DOHH2 (cell line): ENCODE data around the gene CENPU.
A peak's percentile ranks its signal among the peaks of the same experiment; 100 is the strongest.
"Not testable (repeated sequence)": the region's sequence is repeated elsewhere in the genome, so short reads cannot be mapped to it uniquely, and the experiment has no call there.

Source experiments
- H3F3A ChIP-seq: fragments of 200-600 bp; sonication (generic), shearing (Covaris generic); 2 replicates; pipeline ENCODE4 v1.6.0; 2016; ENCODE audit warnings: antibody characterized with exemption, mild to moderate bottlenecking; ENCODE audit not compliant: control insufficient read depth, insufficient read depth
- H3K27ac ChIP-seq: fragments of 200-600 bp; sonication (generic); 2 replicates; pipeline ENCODE4 v1.5.1; 2014; ENCODE audit warnings: low read depth, mild to moderate bottlenecking, low read length, moderate library complexity
- H3K27me3 ChIP-seq: fragments of 200-600 bp; sonication (generic); 2 replicates; pipeline ENCODE4 v1.6.1; 2014; ENCODE audit warnings: mild to moderate bottlenecking, low read length, mixed read lengths; ENCODE audit not compliant: control insufficient read depth
- H3K36me3 ChIP-seq: fragments of 200-600 bp; sonication (generic); 2 replicates; pipeline ENCODE4 v1.6.1; 2014; ENCODE audit warnings: mild to moderate bottlenecking, low read length, moderate library complexity, mixed read lengths; ENCODE audit not compliant: control insufficient read depth
- H3K4me1 ChIP-seq: fragments of 200-600 bp; sonication (generic); 2 replicates; pipeline ENCODE4 v1.6.1; 2014; ENCODE audit warnings: mild to moderate bottlenecking, low read length, mixed read lengths; ENCODE audit not compliant: control insufficient read depth
- H3K4me2 ChIP-seq: fragments of 200-600 bp; sonication (generic); 2 replicates; pipeline ENCODE4 v1.6.0; 2014; ENCODE audit warnings: mild to moderate bottlenecking, low read length, moderate library complexity
- H3K4me3 ChIP-seq: fragments of 200-600 bp; sonication (generic); 2 replicates; pipeline ENCODE4 v1.5.1; 2014; ENCODE audit warnings: mild to moderate bottlenecking, low read length, mixed read lengths
- H3K79me2 ChIP-seq: fragments of 200-600 bp; sonication (generic); 2 replicates; pipeline ENCODE4 v1.6.1; 2014; ENCODE audit warnings: mild to moderate bottlenecking, low read length, mixed read lengths; ENCODE audit not compliant: control insufficient read depth
- H3K9me2 ChIP-seq: fragments of 200-600 bp; sonication (generic); replicated peaks from 2 replicates; pipeline ENCODE4 v1.6.1; 2014; ENCODE audit warnings: mild to moderate bottlenecking, low read length, mixed read lengths; ENCODE audit not compliant: control insufficient read depth
- H3K9me3 ChIP-seq: fragments of 200-600 bp; sonication (generic); 2 replicates; pipeline ENCODE4 v1.6.1; 2014; ENCODE audit warnings: antibody characterized with exemption, low read length, mixed read lengths; ENCODE audit not compliant: control insufficient read depth, insufficient read depth
- H4K20me1 ChIP-seq: fragments of 200-600 bp; sonication (generic); 2 replicates; pipeline ENCODE4 v1.6.0; 2014; ENCODE audit warnings: low read depth, mild to moderate bottlenecking, antibody characterized with exemption, low read length, moderate library complexity; ENCODE audit not compliant: control insufficient read depth, insufficient read depth
- EZH2phosphoT487 ChIP-seq: fragments of 200-600 bp; sonication (generic); IDR thresholded peaks from 2 replicates; pipeline ENCODE4 v1.6.1; 2017; ENCODE audit warnings: borderline replicate concordance, mild to moderate bottlenecking, antibody characterized with exemption, low read length, moderate library complexity, mixed read lengths
- TF ChIP-seq, protein P1 (sequence below): fragments of 200-600 bp; sonication (generic); IDR thresholded peaks from one replicate; pipeline ENCODE4 v1.5.1; 2014; ENCODE audit warnings: antibody characterized with exemption, mild to moderate bottlenecking, low read depth, low read length; ENCODE audit not compliant: poor library complexity, severe bottlenecking

CENPU gene, protein sequence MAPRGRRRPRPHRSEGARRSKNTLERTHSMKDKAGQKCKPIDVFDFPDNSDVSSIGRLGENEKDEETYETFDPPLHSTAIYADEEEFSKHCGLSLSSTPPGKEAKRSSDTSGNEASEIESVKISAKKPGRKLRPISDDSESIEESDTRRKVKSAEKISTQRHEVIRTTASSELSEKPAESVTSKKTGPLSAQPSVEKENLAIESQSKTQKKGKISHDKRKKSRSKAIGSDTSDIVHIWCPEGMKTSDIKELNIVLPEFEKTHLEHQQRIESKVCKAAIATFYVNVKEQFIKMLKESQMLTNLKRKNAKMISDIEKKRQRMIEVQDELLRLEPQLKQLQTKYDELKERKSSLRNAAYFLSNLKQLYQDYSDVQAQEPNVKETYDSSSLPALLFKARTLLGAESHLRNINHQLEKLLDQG

DNA sequence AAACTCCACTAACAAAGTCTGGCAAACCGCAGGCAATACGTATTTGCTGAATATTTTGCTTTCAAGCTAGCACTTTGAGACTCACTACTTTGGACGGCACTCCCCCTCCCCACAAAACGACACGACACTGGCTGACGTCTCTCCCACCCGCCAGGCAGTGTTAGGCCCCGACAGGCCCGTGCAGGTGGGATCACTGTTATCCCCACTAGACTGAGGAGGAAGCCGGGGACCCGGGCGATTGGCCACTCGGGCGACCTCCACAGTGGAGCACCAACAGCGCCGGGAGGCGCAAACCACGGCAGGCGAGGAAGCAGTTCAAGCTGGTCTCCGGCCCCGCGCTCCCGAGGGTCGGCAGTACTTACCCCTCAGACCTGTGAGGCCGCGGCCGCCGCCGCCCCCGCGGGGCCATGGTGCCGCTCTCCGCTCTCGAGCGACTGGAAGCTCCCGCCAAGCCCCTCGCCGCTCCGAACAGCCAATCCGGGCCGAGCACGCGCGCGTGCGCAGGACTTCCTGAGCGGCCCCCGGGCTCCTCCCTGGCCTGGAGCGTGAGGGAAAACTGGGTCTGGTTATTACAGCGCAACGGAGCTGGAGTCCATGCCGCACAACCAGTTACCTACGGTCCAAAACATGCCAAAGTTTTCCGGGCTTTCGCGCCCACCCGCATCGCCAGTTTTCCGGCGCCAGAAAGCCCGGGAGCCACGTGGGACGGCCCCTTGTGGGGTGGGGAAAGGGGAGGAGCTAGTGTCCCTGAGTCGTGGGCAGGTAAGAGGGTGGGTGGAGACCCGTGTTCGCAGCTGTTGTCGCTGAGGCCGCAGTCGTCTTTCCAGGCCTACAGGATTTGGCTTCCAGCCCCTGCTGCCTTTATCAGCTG lies at the start of gene CENPU:
Gene CENPU, minus strand, starts transcription at position 443 of the 871 bp plus-strand sequence. Its CDS starts 34 bp downstream, at position 409.
- TF ChIP-seq, protein P1, sequence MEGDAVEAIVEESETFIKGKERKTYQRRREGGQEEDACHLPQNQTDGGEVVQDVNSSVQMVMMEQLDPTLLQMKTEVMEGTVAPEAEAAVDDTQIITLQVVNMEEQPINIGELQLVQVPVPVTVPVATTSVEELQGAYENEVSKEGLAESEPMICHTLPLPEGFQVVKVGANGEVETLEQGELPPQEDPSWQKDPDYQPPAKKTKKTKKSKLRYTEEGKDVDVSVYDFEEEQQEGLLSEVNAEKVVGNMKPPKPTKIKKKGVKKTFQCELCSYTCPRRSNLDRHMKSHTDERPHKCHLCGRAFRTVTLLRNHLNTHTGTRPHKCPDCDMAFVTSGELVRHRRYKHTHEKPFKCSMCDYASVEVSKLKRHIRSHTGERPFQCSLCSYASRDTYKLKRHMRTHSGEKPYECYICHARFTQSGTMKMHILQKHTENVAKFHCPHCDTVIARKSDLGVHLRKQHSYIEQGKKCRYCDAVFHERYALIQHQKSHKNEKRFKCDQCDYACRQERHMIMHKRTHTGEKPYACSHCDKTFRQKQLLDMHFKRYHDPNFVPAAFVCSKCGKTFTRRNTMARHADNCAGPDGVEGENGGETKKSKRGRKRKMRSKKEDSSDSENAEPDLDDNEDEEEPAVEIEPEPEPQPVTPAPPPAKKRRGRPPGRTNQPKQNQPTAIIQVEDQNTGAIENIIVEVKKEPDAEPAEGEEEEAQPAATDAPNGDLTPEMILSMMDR: no peak
- TF ChIP-seq EZH2phosphoT487: no peak
- peaks cover 46% of the 10 kb centered on the region for H3K36me3 ChIP-seq

DNA sequence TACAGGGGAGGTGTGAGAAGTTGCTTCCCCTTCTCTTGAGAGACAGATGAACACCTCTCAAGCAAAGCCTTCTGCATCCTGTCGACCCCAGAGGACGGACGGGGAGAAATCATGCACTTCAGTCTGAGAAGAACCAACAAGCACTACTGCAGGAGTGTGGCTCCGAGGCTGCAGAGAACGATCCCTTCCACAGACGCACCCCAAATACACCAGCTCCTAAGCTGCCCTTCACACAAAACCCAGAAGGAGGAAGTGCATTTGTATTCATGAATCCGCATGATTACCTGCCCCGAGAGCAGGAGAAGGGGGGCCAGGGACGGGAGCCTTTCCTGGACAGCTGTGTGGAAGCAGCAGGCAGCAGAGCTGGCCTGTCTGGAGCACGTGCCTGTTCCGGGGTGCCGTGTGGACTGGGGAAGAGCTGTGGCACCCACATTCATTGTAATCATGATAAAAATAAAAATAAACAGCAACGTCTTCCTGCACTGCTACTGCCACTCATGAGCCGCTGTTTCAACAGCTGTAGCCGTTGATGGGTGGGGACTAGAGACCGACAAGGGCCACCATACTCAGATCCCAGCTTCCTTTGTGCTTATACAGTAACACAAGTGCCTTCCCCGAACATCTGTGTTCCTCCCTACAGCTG lies 49.0 kb upstream of the CENPU start:
- H3K9me3 ChIP-seq: no peaks in the 10 kb centered on the region
- no peaks in the 10 kb centered on the region for H3K79me2 ChIP-seq
- no peak overlapping the region for H3K4me3 ChIP-seq
- H3K36me3 ChIP-seq: peaks cover 14% of the 10 kb centered on the region; the same call in 1 of the 2 replicates
- H3K9me2 ChIP-seq: no peaks in the 10 kb centered on the region
- no peaks in the 10 kb centered on the region for H3K4me1 ChIP-seq
- H3K27ac ChIP-seq: no peak overlapping the region
- TF ChIP-seq, protein P1: no peak
- no peak for TF ChIP-seq EZH2phosphoT487
- no peak overlapping the region for H3K4me2 ChIP-seq
- H4K20me1 ChIP-seq: no peaks in the 10 kb centered on the region
- no peaks in the 10 kb centered on the region for H3K27me3 ChIP-seq
- no peaks in the 10 kb centered on the region for H3F3A ChIP-seq

More for the DNA sequence above, at the start of gene CENPU:
- Histone ChIP-seq H3F3A (no peaks in the 10 kb centered on the region), H3K27me3 (no peaks in the 10 kb centered on the region), H4K20me1 (peaks cover 16% of the 10 kb centered on the region; the same call in 1 of the 2 replicates), H3K4me2 (peak within 1 kb of the TSS; percentile 85), H3K9me2 (no peaks in the 10 kb centered on the region), H3K27ac (peak within 1 kb of the TSS; percentile 67), H3K4me1 (peaks cover 32% of the 10 kb centered on the region), H3K9me3 (no peaks in the 10 kb centered on the region), H3K4me3 (peak within 1 kb of the TSS; percentile 82), H3K79me2 (peaks cover 56% of the 10 kb centered on the region)

DNA sequence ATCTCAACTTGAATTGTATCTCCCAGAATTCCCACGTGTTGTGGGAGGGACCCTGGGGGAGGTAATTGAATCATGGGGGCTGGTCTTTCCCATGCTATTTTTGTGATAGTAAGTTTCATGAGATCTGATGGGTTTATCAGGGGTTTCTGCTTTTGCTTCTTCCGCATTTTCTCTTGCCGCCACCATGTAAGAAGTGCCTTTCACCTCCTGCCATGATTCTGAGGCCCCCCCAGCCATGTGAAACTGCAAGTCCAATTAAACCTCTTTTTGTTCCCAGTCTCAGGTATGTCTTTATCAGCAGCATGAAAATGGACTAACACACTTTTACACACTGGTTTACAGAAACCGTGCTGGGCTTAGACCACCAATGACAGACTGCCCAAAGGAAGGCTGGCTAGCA lies 45.3 kb upstream of the CENPU start:
- H3K36me3 ChIP-seq, H3K27me3 ChIP-seq, H3K4me1 ChIP-seq, H3K4me2 ChIP-seq, H3K79me2 ChIP-seq, H3K9me3 ChIP-seq, H4K20me1 ChIP-seq, H3K4me3 ChIP-seq, H3K27ac ChIP-seq, H3K9me2 ChIP-seq, H3F3A ChIP-seq: not testable (repeated sequence)
